Vagina (tissue), 2 donors: ENCODE data around the gene LTA4H. TPM values are rescaled to one million over a fixed set of nuclear protein-coding genes. Genes with fewer than 3 reads are reported as not detected.

ENCODE experiments used
- DNase-seq, 2 donors: peaks; one replicate each; pipeline ENCODE4 v3.0.0-alpha.2; 2017; ENCODE audit errors: extremely low spot score in 2 of 2
- H3K27ac ChIP-seq: fragments of 200-600 bp; sonication (generic); one replicate; pipeline ENCODE4 v1.5.1; 2019
- H3K27me3 ChIP-seq: fragments of 200-600 bp; sonication (generic); one replicate; pipeline ENCODE4 v1.5.1; 2019
- H3K36me3 ChIP-seq, 2 donors: fragments of 200-600 bp; sonication (generic); one replicate each; pipeline ENCODE4 v1.5.1; 2017 to 2019
- H3K4me1 ChIP-seq: fragments of 200-600 bp; sonication (generic); one replicate; pipeline ENCODE4 v1.5.1; 2019
- H3K4me3 ChIP-seq, 2 donors: fragments of 200-600 bp; sonication (generic); 1 replicate in 1 of 2; 2 replicates in 1 of 2; pipeline ENCODE4 v1.5.1; 2016 to 2019
- H3K9me3 ChIP-seq: fragments of 200-600 bp; sonication (generic); one replicate; pipeline ENCODE4 v1.5.1; 2019
- CTCF ChIP-seq, 3 experiments: fragments of 450-650 bp in 2 of 3; fragments of 200-600 bp in 1 of 3; sonication (generic) in 1 of 3; IDR thresholded peaks; one replicate each; pipeline ENCODE4 v1.5.1; 2017 to 2019; ENCODE audit warnings: antibody characterized with exemption in 3 of 3, mild to moderate bottlenecking in 2 of 3, moderate library complexity in 2 of 3
- POLR2A ChIP-seq, 2 donors: fragments of 450-650 bp; IDR thresholded peaks; one replicate each; pipeline ENCODE4 v1.6.1; 2017; ENCODE audit warnings: antibody characterized with exemption in 2 of 2, mild to moderate bottlenecking in 2 of 2, moderate library complexity in 2 of 2
- POLR2AphosphoS5 ChIP-seq, 2 donors: sonication (generic); formaldehyde crosslinking; IDR thresholded peaks; one replicate each; pipeline ENCODE4 v1.9.0; 2017; ENCODE audit warnings: antibody characterized with exemption in 2 of 2, mild to moderate bottlenecking in 2 of 2, low read depth in 1 of 2; ENCODE audit not compliant: insufficient read depth in 1 of 2
- intact Hi-C: fragments of 100-400 bp; cut with DNase I; formaldehyde crosslinking; loops from one replicate; pipeline ENCODE4 v1.15.1; 2023
- total RNA-seq: library from RNA; depleted of rRNA; stranded (reverse); fragments of >200 nt; gene quantifications from one replicate; pipeline ENCODE4 v1.2.3, GENCODE V29; 2016

LTA4H gene
- total RNA-seq, 1 donor from 2014 or later, result 71.5 TPM

- Histone ChIP-seq H3K27ac (no peak overlapping the region), H3K36me3 (no peaks in the 10 kb centered on the region), H3K9me3 (no peaks in the 10 kb centered on the region), H3K4me3 (no peak overlapping the region), H3K4me1 (no peaks in the 10 kb centered on the region), H3K27me3 (no peaks in the 10 kb centered on the region)
- intact Hi-C loops, result no loop called here
- no peak for DNase-seq
- TF ChIP-seq POLR2AphosphoS5 (IDR thresholded peaks at IDR 0.05; ENCODE audit: insufficient read depth in 1 of 2, low read depth in 1 of 2) (no peak), POLR2A (IDR thresholded peaks at IDR 0.05) (no peak), CTCF (IDR thresholded peaks at IDR 0.05) (no peak)
These were observed 22.7 kb upstream of the LTA4H start for GRCh38 chr12:96057986-96058553.

- Histone ChIP-seq H3K36me3 (no peaks in the 10 kb centered on the region), H3K27ac (no peak overlapping the region), H3K9me3 (no peaks in the 10 kb centered on the region), H3K27me3 (no peaks in the 10 kb centered on the region), H3K4me1 (no peaks in the 10 kb centered on the region), H3K4me3 (no peak overlapping the region)
- intact Hi-C loops, result no loop called here
- TF ChIP-seq CTCF (IDR thresholded peaks at IDR 0.05), result no peak
- TF ChIP-seq POLR2AphosphoS5 (IDR thresholded peaks at IDR 0.05; ENCODE audit: insufficient read depth in 1 of 2, low read depth in 1 of 2), result no peak
- TF ChIP-seq POLR2A (IDR thresholded peaks at IDR 0.05), result no peak
- DNase-seq, result no peak
These were observed 21.5 kb upstream of the LTA4H start for GRCh38 chr12:96056646-96057455.

- Histone ChIP-seq H3K4me3 (no peak overlapping the region), H3K27me3 (no peaks in the 10 kb centered on the region), H3K36me3 (no peaks in the 10 kb centered on the region), H3K4me1 (no peaks in the 10 kb centered on the region), H3K27ac (no peak overlapping the region), H3K9me3 (no peaks in the 10 kb centered on the region)
- no peak for DNase-seq
- TF ChIP-seq POLR2A (IDR thresholded peaks at IDR 0.05) (no peak), CTCF (IDR thresholded peaks at IDR 0.05) (no peak), POLR2AphosphoS5 (IDR thresholded peaks at IDR 0.05; ENCODE audit: insufficient read depth in 1 of 2, low read depth in 1 of 2) (no peak)
- intact Hi-C loops, result no loop called here
These were observed 18.8 kb upstream of the LTA4H start for GRCh38 chr12:96054244-96054610.

GRCh38 chr12:96053476-96054243 is 18.3 kb upstream of the LTA4H start:
- Histone ChIP-seq H3K9me3 (no peaks in the 10 kb centered on the region), H3K27ac (no peak overlapping the region), H3K4me3 (no peak overlapping the region), H3K27me3 (no peaks in the 10 kb centered on the region), H3K36me3 (no peaks in the 10 kb centered on the region), H3K4me1 (no peaks in the 10 kb centered on the region)
- intact Hi-C loops, result no loop called here
- DNase-seq, result no peak
- no peak for TF ChIP-seq POLR2AphosphoS5 (IDR thresholded peaks at IDR 0.05; ENCODE audit: insufficient read depth in 1 of 2, low read depth in 1 of 2)
- TF ChIP-seq CTCF (IDR thresholded peaks at IDR 0.05), result no peak
- no peak for TF ChIP-seq POLR2A (IDR thresholded peaks at IDR 0.05)
